HG02884 (cell line): ENCODE measurements around the gene PHYHIPL.

Experiments
- ATAC-seq: cut with Tn5 transposase; IDR thresholded peaks from one replicate; pipeline ENCODE4 v1.9.1; 2021; ENCODE audit warnings: mild to moderate bottlenecking, moderate library complexity; ENCODE audit not compliant: unreplicated experiment

The PHYHIPL gene

DNA sequence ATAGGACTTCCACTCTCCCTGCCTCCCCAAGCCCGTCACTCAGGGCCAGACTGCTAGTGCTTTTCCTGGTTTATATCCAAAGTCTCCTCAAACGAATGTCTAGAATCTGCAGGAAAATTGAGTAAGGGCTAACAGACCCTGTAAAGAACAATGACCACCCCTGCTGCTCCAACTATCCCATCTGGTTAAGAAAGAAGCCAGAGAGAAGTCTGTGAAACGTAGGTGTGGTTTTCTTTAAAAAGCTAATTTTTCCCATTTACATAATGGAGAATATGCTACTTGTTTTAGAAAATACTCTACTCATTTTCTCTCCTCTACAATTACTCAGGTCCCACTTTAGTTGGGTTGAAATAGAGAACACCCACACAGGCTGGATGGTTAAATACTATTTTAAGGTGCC is 113.4 kb downstream of the PHYHIPL start:
- no peak for ATAC-seq

DNA sequence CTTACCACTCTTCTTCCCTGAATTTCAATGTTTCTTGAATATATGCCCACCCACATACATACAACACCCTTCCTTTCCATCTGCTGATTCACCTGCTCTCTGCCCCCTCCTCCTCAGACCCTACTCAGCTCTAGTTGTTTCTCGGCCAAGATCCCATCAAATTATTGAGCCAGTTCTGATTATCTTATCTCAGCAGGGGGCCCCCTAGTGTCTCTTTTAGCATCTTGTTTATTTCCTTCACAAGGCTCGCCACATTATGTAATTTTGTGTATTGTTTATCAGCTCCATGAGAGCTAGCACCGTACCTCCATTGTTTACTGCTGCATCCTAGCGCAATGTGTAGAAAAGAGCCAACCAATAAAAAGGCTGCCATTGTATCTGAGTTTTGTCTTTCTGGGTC is 114.0 kb downstream of the PHYHIPL start:
- no peak for ATAC-seq
